CMK (cell line): ENCODE measurements around the gene LHX4.

ENCODE experiments used
- DNase-seq: peaks from one replicate; pipeline ENCODE4 v3.0.0-alpha.2; 2010; ENCODE audit warnings: low read depth

The LHX4 gene

DNA sequence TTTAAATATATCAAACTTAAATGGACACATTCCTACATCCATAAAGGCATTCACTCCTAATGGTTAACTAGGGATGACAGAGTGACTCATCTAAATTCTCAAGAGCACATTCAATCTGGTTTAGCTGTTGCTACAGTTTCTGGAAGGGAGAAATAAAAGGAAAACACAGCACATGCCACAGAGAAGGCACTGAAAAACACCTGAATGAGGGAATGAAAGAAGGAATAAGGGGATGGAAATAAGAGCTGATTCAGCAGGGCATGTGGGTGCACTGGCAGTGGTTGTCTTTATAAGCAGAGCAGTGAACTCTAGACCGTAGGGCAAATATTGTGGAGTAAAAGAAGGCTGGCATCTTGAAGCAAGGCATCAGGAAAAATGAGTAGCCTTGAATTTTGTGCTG lies 79.3 kb downstream of the LHX4 start:
- no peak for DNase-seq

DNA sequence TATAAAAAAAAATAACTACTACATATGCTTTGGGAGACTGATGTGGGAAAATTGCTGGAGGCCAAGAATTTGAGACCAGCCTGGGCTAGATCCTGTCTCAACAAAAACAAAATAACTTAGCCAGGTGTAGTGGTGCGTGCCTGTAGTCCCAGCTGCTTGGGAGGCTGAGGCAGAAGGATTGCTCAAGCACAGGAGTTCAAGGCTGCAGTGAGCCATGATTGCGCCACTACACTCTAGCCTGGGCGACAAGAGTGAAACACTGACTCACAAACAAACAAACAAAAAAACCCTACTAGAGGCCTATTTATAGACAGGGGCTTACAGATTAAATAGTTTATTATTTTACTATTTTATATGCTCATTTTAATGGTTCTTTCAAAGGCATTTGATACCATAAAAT lies 80.0 kb downstream of the LHX4 start:
- no peak for DNase-seq

DNA sequence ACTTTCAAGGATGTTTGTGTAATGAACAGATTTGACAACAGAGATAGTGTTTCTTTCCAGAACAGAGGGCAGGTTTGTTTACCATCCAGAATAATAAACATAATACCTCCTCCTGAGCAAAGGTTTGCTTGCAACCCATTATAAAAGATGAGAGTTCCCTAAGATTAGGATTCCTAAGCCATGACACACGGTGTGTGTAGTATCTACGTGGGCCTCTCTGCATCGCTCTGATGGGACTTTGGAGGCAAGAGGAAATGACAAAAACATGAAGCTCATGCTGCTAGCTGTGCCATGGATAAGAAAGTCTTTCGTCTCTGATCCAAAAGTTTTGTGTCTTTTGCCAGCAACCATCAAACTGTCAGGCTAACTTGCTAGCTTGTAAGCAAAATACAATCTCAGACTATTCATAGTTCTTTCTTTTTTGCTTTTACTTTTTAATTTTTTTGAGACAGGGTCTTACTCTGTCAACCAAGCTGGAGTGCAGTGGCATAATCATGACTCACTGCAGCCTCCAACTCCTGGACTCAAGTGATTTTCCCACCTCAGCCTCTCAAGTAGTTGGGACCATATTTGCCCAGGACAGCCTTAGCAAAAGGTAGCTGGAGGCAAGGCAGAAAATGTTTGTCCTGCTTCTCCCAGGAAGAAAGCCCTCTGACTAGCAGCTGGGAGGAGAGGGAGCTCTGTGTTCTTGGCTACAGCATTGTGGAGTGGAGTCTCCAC lies 81.1 kb downstream of the LHX4 start:
- DNase-seq = no peak

DNA sequence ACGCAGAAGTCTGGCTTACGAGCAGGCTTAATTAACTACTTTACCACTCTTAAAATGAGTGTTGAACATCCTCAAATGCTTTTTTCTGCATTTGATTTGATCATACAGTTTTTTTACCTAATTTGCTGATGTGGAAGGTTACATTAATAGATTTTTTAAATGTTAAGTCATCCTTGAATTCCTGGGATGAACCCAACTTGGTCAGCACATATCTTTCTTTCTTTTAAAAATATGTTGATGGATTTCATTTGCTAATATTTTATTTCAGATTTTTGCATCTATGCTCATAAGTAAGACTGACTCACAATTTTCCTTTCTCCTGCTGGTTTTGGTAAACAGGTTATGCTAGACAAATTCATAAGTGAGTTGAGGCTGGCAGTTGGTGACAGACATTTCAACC lies 82.9 kb downstream of the LHX4 start:
- no peak for DNase-seq

DNA sequence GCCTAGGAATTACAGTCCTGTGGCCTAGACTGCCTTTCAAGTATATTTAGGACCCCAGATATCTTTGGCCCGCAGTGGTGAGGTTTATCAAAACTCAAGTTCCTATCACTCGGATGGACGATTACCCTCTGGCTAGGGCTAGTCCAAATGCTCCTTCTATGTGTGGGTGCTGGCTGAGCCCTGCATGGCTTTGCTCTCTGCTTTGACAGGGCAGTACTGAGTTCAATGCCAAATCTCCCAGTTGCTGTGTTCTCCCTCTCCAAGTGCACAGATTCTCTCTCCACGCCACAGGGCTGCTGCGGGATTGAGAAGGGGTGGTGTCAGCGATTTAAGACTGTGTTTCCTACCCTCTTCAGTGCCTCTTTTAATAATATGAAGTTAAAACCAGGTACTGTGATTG lies 97.0 kb downstream of the LHX4 start:
- DNase-seq = no peak
